Measurements from ENCODE around the gene SMIM45.

SMIM45 gene

DNA sequence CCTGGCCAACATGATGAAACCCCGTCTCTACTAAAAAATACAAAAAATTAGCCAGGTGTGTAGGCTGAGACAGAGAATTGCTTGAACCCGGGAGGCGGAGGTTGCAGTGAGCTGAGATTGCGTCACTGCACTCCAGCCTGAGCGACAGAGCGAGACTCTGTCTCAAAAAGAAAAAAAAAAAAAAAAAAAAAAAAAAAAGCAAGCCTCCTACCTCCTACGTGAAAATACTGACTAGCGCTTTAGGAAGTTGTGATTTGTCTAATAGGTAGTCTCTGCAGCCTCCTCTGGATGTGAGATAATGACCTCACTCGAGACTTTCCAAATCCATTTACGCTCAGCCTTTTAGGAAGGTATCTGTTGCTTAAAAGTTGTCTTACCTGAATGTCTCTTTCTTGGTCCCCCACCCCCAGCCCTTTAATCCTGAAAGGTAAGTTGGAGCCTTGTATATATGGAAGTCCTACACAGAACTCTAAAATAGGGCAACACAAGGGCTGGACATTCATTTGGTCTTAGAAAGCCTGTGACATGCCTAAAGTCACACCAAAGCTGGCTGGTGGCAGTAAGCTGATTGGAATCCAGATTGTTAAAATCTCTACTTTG, 22.8 kb downstream of the SMIM45 start:
- no peaks in the 10 kb centered on the region for H3K9me1 ChIP-seq (replicated peaks; ENCODE audit: control insufficient read depth, extremely low read depth, insufficient read depth, low read length)
- H2AFZ ChIP-seq (ENCODE audit: low read depth, low read length) = no peak overlapping the region
- no peaks in the 10 kb centered on the region for H3K79me2 ChIP-seq (ENCODE audit: control insufficient read depth, insufficient read depth, low read length)
- H3K9ac ChIP-seq (replicated peaks; ENCODE audit: extremely low read depth, insufficient read depth, low read length) = no peak overlapping the region
- ChIA-PET CTCF (interaction anchor here (1.7 kb wide), 1 partner anchor 116 kb away, joined by 3 read pairs; the partner anchor contains the start of gene NDUFA6), POLR2A (no interaction called here)
- H3K27me3 ChIP-seq (ENCODE audit: control insufficient read depth in 2 of 2, insufficient read depth in 2 of 2, low read length in 2 of 2) = peaks cover 24 to 31% of the 10 kb centered on the region in 2 experiments
- dilution Hi-C loops (cut with MboI; ENCODE audit: extremely low pct_ligation_motif_present, low sequenced_read_pairs) (no loop called here), intact Hi-C loops (cut with micrococcal nuclease) (no loop called here)
- H3K4me3 ChIP-seq (replicated peaks in 1 of 3; ENCODE audit: insufficient read depth in 1 of 3, low read depth in 1 of 3, low read length in 3 of 3) = no peak overlapping the region
- TF ChIP-seq, protein P1, sequence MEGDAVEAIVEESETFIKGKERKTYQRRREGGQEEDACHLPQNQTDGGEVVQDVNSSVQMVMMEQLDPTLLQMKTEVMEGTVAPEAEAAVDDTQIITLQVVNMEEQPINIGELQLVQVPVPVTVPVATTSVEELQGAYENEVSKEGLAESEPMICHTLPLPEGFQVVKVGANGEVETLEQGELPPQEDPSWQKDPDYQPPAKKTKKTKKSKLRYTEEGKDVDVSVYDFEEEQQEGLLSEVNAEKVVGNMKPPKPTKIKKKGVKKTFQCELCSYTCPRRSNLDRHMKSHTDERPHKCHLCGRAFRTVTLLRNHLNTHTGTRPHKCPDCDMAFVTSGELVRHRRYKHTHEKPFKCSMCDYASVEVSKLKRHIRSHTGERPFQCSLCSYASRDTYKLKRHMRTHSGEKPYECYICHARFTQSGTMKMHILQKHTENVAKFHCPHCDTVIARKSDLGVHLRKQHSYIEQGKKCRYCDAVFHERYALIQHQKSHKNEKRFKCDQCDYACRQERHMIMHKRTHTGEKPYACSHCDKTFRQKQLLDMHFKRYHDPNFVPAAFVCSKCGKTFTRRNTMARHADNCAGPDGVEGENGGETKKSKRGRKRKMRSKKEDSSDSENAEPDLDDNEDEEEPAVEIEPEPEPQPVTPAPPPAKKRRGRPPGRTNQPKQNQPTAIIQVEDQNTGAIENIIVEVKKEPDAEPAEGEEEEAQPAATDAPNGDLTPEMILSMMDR (IDR thresholded peaks at IDR 0.05; ENCODE audit: extremely low read depth in 1 of 2, insufficient read depth in 1 of 2, low read depth in 1 of 2, low read length in 2 of 2) = no peak
- TF ChIP-seq POLR2A (IDR thresholded peaks at IDR 0.05; ENCODE audit: low read depth, low read length) = no peak
- TF ChIP-seq, protein P2, sequence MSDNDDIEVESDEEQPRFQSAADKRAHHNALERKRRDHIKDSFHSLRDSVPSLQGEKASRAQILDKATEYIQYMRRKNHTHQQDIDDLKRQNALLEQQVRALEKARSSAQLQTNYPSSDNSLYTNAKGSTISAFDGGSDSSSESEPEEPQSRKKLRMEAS (IDR thresholded peaks at IDR 0.05; ENCODE audit: insufficient read depth, insufficient read length) = no peak
- no peak for TF ChIP-seq EZH2 (IDR thresholded peaks at IDR 0.05; ENCODE audit: borderline replicate concordance, low read depth, low read length, severe bottlenecking)
- no peak for TF ChIP-seq MYC (IDR thresholded peaks at IDR 0.05; ENCODE audit: low read depth, low read length)
- peaks cover 3% of the 10 kb centered on the region for H3K4me1 ChIP-seq (ENCODE audit: control insufficient read depth, extremely low read depth, insufficient read depth, low read length)
- H3K9me3 ChIP-seq (replicated peaks; ENCODE audit: control insufficient read depth, insufficient read depth, low read length) = no peaks in the 10 kb centered on the region
- no peak for DNase-seq (ENCODE audit: low read depth, low spot score)
- H4K20me1 ChIP-seq (replicated peaks; ENCODE audit: control insufficient read depth, extremely low read depth, insufficient read depth, low read length) = no peaks in the 10 kb centered on the region
- H3K4me2 ChIP-seq (ENCODE audit: insufficient read depth, low read length) = no peak overlapping the region
- no peak overlapping the region for H3K27ac ChIP-seq (ENCODE audit: insufficient read depth, low read depth, low read length)
- no peak for FAIRE-seq
- BruUV-seq (replicated peaks) = no TSS peak
- H3K36me3 ChIP-seq (ENCODE audit: control insufficient read depth in 2 of 2, extremely low read depth in 1 of 2, insufficient read depth in 2 of 2, low read length in 2 of 2) = no peaks in the 10 kb centered on the region

Data from endothelial cell of umbilical vein (primary cell).